WI38 (cell line): ENCODE data around the gene HLA-DOB.

Experiments
- H3K4me3 ChIP-seq: 2 replicates; pipeline ENCODE4 v1.5.1; 2011; ENCODE audit warnings: low read depth, mild to moderate bottlenecking, control low read depth, low read length
- CTCF ChIP-seq: IDR thresholded peaks from 2 replicates; pipeline ENCODE4 v1.5.1; 2012; ENCODE audit warnings: low read depth, mild to moderate bottlenecking, control low read depth, low read length

Gene HLA-DOB

DNA sequence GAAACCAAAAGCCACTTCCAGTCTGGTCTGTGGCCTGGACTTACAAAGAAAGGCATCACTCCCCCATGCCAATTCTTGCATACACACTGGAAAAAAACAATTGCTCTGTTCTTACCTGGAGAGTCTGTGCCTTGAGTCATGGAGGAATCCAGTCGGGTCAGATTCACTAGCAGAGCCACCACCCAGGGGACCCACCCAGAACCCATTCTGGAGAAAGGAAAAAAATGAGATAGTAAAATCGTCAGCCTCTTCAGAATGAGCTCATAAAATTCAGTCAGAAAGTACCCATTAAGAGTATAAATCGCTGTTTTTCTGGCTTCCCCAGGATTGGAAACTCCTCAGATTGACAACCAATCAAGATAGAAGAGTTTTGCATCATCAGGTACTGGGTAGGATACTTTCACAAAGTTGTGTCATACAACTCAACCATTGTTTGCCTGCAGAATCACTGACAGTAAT lies at the start of gene HLA-DOB:
Gene HLA-DOB, minus strand, starts transcription at position 257 of the 459 bp plus-strand sequence. Its CDS starts 51 bp downstream, at position 206.
- no peak for TF ChIP-seq CTCF
- H3K4me3 ChIP-seq: no peak within 1 kb of the TSS

GRCh38 chr6:32865724-32866443 lies 49.1 kb upstream of the HLA-DOB start:
- no peak for TF ChIP-seq CTCF

DNA sequence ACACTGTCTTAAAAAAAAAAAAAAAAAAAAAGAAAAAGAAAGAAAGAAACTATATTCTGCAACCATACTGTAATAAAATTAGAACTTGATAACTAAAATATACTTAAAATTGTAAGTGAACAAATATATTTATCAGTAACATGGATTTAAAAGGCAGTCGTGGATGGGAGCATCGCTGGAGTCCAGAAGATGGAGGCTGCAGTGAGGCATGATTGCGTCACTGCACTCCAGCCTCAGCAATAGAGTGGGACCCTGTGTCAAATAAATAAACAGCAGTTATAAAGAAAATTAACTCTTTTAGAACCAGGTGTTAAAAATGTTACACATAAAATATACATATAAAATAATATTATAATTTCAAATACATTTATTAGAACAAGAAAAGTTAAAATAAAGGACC lies 45.9 kb upstream of the HLA-DOB start:
- TF ChIP-seq CTCF: no peak
- H3K4me3 ChIP-seq: no peak overlapping the region

More at GRCh38 chr6:32865724-32866443, 49.1 kb upstream of the HLA-DOB start:
- no peak overlapping the region for H3K4me3 ChIP-seq

- H3K4me3 ChIP-seq: no peak overlapping the region
- no peak for TF ChIP-seq CTCF
Observed at GRCh38 chr6:32860674-32861073, 43.9 kb upstream of the HLA-DOB start.

GRCh38 chr6:32858194-32858593 lies 41.4 kb upstream of the HLA-DOB start:
- TF ChIP-seq CTCF: no peak
- no peak overlapping the region for H3K4me3 ChIP-seq

- no peak for TF ChIP-seq CTCF
Observed at GRCh38 chr6:32857156-32857891, 40.5 kb upstream of the HLA-DOB start.

More at GRCh38 chr6:32857156-32857891, 40.5 kb upstream of the HLA-DOB start:
- no peak overlapping the region for H3K4me3 ChIP-seq
